Keratinocyte (primary cell): ENCODE data around the gene PRPF39. TPM values are rescaled to one million over a fixed set of nuclear protein-coding genes. Genes with fewer than 3 reads are reported as not detected.

Experiments used
- DNase-seq: peaks from one replicate; pipeline ENCODE4 v3.0.0-alpha.2; 2011; ENCODE audit warnings: low read depth, missing footprints, low spot score
- FAIRE-seq: peaks from 2 replicates; lab custom pipeline; 2011; peaks lifted over from hg19 to GRCh38; lab: Jason Lieb, UNC
- H2AFZ ChIP-seq: 2 replicates; pipeline ENCODE4 v1.6.0; 2012; ENCODE audit warnings: low read length, control low read depth, inconsistent platforms; ENCODE audit not compliant: control insufficient read depth
- H3K27ac ChIP-seq: 2 replicates; pipeline ENCODE4 v1.5.1; 2011; ENCODE audit warnings: low read length; ENCODE audit not compliant: control insufficient read depth, insufficient read depth
- H3K27me3 ChIP-seq: 3 replicates; pipeline ENCODE4 v1.6.0; 2011; ENCODE audit warnings: low read length; ENCODE audit not compliant: control insufficient read depth, insufficient read depth; ENCODE audit errors: extremely low read depth
- H3K36me3 ChIP-seq, 2 experiments: 2 replicates in 1 of 2; 3 replicates in 1 of 2; pipeline ENCODE4 v1.5.1; 2011; ENCODE audit warnings: low read length in 2 of 2, mild to moderate bottlenecking in 1 of 2; ENCODE audit not compliant: control insufficient read depth in 2 of 2, insufficient read depth in 2 of 2; ENCODE audit errors: extremely low read depth in 1 of 2
- H3K4me1 ChIP-seq: 3 replicates; pipeline ENCODE4 v1.5.1; 2011; ENCODE audit warnings: low read length; ENCODE audit not compliant: control insufficient read depth, insufficient read depth; ENCODE audit errors: extremely low read depth
- H3K4me2 ChIP-seq: 3 replicates; pipeline ENCODE4 v1.6.0; 2011; ENCODE audit warnings: low read depth, low read length; ENCODE audit not compliant: control insufficient read depth, insufficient read depth; ENCODE audit errors: extremely low read depth
- H3K4me3 ChIP-seq, 3 experiments: fragments of 200-600 bp in 1 of 3; sonication (generic) in 1 of 3; 2 replicates in 2 of 3; 3 replicates in 1 of 3; pipeline ENCODE4 v1.5.1; 2011 to 2016; ENCODE audit warnings: low read length in 3 of 3, mild to moderate bottlenecking in 3 of 3, control low read depth in 2 of 3, inconsistent platforms in 1 of 3, low read depth in 1 of 3, mixed read lengths in 1 of 3, mixed run types in 1 of 3, moderate library complexity in 1 of 3; ENCODE audit not compliant: control insufficient read depth in 2 of 3, insufficient read depth in 2 of 3; ENCODE audit errors: extremely low read depth in 1 of 3
- H3K79me2 ChIP-seq: 2 replicates; pipeline ENCODE4 v1.6.0; 2012; ENCODE audit warnings: low read length; ENCODE audit not compliant: control insufficient read depth, insufficient read depth
- H3K9ac ChIP-seq: 3 replicates; pipeline ENCODE4 v1.6.0; 2011; ENCODE audit warnings: low read length; ENCODE audit not compliant: control insufficient read depth, insufficient read depth; ENCODE audit errors: extremely low read depth
- H3K9me1 ChIP-seq: 3 replicates; pipeline ENCODE4 v1.6.0; 2011; ENCODE audit warnings: low read length; ENCODE audit not compliant: control insufficient read depth, insufficient read depth; ENCODE audit errors: extremely low read depth
- H3K9me3 ChIP-seq: 2 replicates; pipeline ENCODE4 v1.5.1; 2012; ENCODE audit warnings: low read depth, low read length; ENCODE audit not compliant: control insufficient read depth
- H4K20me1 ChIP-seq: 3 replicates; pipeline ENCODE4 v1.6.0; 2011; ENCODE audit warnings: low read length; ENCODE audit not compliant: control insufficient read depth, insufficient read depth; ENCODE audit errors: extremely low read depth
- EZH2 ChIP-seq: IDR thresholded peaks from one replicate; pipeline ENCODE4 v1.6.1; 2012; ENCODE audit warnings: inconsistent platforms, mild to moderate bottlenecking, low read length, moderate library complexity
- dilution Hi-C: fragments of 300-500 bp; cut with MboI; formaldehyde crosslinking; loops from one replicate; pipeline ENCODE4 v1.7.0; 2020; ENCODE audit warnings: low sequenced_read_pairs; ENCODE audit not compliant: extremely low pct_ligation_motif_present
- polyA plus RNA-seq, 5 experiments: library from polyadenylated mRNA; depleted of rRNA in 3 of 5; stranded (reverse) in 3 of 5; stranded (forward) in 1 of 5; unstranded in 1 of 5; fragments of >200 nt; gene quantifications; 1 replicate in 1 of 5; 2 replicates in 3 of 5; 3 replicates in 1 of 5; pipeline versions ENCODE4 v1.2.1 to v1.2.3, GENCODE V29; 2011 to 2012; ENCODE audit warnings: missing spikeins in 2 of 5, low read depth in 1 of 5, low replicate concordance in 1 of 5
- TF ChIP-seq, protein P1 (sequence below), 3 experiments: IDR thresholded peaks in 1 of 3; conservative IDR thresholded peaks in 1 of 3; optimal IDR thresholded peaks in 1 of 3; 2 replicates in 2 of 3; 3 replicates in 1 of 3; pipeline versions ENCODE3 to v1.5.1; 2011; ENCODE audit warnings: low read length in 3 of 3, mild to moderate bottlenecking in 3 of 3, moderate library complexity in 2 of 3, control low read depth in 1 of 3, inconsistent platforms in 1 of 3; ENCODE audit not compliant: insufficient read depth in 2 of 3; ENCODE audit errors: extremely low read depth in 1 of 3

Gene PRPF39
- polyA plus RNA-seq, 1 donor (not counting 4 experiments of a cell fraction or from before 2014, with no cell fraction given), result 45.5 TPM

DNA sequence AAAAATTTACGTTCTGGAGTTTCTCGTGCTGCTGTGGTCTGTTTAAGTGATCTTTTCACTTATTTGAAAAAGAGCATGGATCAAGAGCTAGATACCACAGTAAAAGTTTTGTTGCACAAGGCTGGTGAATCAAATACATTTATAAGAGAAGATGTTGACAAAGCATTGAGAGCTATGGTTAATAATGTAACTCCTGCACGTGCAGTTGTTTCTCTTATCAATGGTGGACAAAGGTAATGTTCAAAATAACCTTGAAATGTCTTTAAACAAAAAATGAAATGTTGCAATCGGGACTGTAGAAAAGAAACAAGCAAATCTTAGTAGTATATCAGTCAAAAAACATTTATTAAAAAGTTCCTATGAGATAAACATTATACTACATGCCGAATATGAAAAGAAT, 39.3 kb upstream of the PRPF39 start:
- H3K4me1 ChIP-seq, result no peaks in the 10 kb centered on the region
- H3K79me2 ChIP-seq, result no peaks in the 10 kb centered on the region
- no peaks in the 10 kb centered on the region for H3K9me3 ChIP-seq
- no peak overlapping the region for H3K4me2 ChIP-seq
- dilution Hi-C loops, result no loop called here
- TF ChIP-seq, protein P1, sequence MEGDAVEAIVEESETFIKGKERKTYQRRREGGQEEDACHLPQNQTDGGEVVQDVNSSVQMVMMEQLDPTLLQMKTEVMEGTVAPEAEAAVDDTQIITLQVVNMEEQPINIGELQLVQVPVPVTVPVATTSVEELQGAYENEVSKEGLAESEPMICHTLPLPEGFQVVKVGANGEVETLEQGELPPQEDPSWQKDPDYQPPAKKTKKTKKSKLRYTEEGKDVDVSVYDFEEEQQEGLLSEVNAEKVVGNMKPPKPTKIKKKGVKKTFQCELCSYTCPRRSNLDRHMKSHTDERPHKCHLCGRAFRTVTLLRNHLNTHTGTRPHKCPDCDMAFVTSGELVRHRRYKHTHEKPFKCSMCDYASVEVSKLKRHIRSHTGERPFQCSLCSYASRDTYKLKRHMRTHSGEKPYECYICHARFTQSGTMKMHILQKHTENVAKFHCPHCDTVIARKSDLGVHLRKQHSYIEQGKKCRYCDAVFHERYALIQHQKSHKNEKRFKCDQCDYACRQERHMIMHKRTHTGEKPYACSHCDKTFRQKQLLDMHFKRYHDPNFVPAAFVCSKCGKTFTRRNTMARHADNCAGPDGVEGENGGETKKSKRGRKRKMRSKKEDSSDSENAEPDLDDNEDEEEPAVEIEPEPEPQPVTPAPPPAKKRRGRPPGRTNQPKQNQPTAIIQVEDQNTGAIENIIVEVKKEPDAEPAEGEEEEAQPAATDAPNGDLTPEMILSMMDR (optimal IDR thresholded peaks at IDR 0.05 in 1 of 3, IDR thresholded peaks at IDR 0.05 in 1 of 3, conservative IDR thresholded peaks at IDR 0.05 in 1 of 3; ENCODE audit: extremely low read depth in 1 of 3, insufficient read depth in 2 of 3, low read length in 3 of 3), result no peak
- TF ChIP-seq EZH2, result no peak
- H3K4me3 ChIP-seq, result no peak overlapping the region
- DNase-seq (no peak), FAIRE-seq (no peak)
- no peak overlapping the region for H3K27ac ChIP-seq
- H3K9ac ChIP-seq, result no peak overlapping the region
- H4K20me1 ChIP-seq, result no peaks in the 10 kb centered on the region
- H3K9me1 ChIP-seq, result no peaks in the 10 kb centered on the region
- no peaks in the 10 kb centered on the region for H3K36me3 ChIP-seq
- no peak overlapping the region for H2AFZ ChIP-seq
- H3K27me3 ChIP-seq, result no peaks in the 10 kb centered on the region

DNA sequence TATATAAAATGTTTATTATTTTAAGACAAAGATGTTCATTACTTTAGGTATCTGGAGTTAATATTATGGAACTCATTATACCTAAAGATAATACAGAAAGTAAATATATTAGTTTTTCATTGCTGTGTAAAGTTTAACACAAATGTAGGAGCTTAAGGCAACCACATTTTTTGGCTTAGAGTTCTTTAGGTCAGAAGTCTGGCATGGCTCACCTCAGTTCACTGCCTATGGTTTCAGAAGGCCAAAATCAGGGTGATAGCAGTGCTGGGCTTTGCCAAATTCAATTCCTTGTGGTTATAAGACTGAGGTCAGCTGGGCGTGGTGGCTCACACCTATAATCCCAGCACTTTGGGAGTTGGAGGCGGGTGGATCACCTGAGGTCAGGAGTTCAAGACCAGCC, 35.5 kb upstream of the PRPF39 start:
- Histone ChIP-seq H3K9ac (no peak overlapping the region), H3K4me2 (no peak overlapping the region), H3K27me3 (no peaks in the 10 kb centered on the region), H2AFZ (no peak overlapping the region), H3K27ac (no peak overlapping the region), H3K4me3 (no peak overlapping the region), H4K20me1 (no peaks in the 10 kb centered on the region), H3K36me3 (peaks cover 2 to 3% of the 10 kb centered on the region in 2 experiments), H3K9me3 (no peaks in the 10 kb centered on the region), H3K9me1 (no peaks in the 10 kb centered on the region), H3K79me2 (no peaks in the 10 kb centered on the region), H3K4me1 (no peaks in the 10 kb centered on the region)
- DNase-seq (no peak), FAIRE-seq (no peak)
- TF ChIP-seq EZH2, result no peak
- TF ChIP-seq, protein P1 (optimal IDR thresholded peaks at IDR 0.05 in 1 of 3, IDR thresholded peaks at IDR 0.05 in 1 of 3, conservative IDR thresholded peaks at IDR 0.05 in 1 of 3; ENCODE audit: extremely low read depth in 1 of 3, insufficient read depth in 2 of 3, low read length in 3 of 3), result no peak
- dilution Hi-C loops, result no loop called here
